Stimulated activated CD8-positive, alpha-beta memory T cell treated with anti-CD3 and anti-CD28 coated beads, Interleukin-7, amount 100 ng/mL, for 1 hour (primary cell): ENCODE data around the gene TFF2.

Source experiments
- DNase-seq, 2 donors: peaks; one replicate each; pipeline ENCODE4 v3.0.0-alpha.2; 2020; ENCODE audit warnings: low read depth in 2 of 2

The TFF2 gene

DNA sequence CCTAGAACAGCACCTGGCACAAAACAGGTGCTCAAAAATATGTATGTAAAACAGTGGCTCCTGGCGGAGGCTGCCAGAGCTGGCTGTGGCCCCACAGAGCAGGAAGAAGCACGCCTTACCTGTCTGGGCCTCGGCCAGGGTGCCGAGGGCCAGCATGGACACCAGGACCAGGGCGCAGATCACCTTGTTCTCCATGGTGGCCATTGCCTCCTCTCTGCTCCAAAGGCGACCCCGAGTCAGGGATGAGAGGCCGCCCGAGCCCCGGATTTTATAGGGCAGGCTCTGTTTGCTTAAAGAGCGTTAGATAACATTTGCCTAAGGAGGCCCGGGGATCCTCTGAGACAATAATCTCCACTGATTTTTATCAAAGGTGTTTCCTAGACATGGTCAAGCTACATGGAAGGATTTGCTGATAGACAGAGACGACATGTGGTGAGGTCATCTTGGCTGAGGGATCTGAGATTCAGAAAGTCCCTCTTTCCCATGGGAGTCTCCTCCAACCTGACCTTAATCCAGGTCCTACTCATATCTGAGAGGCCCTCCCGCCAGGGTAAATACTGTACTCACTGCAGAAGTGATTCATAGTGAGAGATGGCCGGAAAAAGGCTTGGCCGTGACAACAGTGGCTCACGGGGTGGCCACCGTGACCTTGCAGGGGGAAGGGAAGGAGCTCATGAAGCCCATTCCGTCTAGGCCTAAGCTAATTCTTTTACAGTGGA is 15.7 kb upstream of the TFF2 start, which contains the start of gene TFF1:
Gene TFF1, minus strand, starts transcription at position 244 of the 719 bp plus-strand sequence. Its CDS starts 40 bp downstream, at position 204.
- no peak for DNase-seq

DNA sequence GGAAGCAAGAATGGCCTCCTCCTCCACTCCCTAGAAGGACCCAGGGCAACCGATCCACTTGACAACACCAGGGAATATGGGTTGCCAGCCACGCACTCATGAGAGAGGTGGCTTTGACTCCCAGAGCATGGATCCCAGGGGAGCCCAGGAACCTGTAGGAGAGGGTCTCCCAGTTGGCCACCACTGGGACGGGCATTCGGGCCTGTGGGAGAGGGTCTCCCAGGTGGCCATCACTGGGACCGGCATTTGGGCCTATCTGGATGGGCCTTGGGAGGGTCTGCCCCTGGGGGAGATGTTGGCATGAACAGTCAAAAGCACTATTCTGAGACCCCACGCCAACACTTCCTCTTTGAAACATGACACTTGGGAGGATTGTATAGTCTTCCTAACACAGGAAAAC is 15.0 kb upstream of the TFF2 start:
- DNase-seq: no peak

- DNase-seq: no peak
These were observed 13.6 kb upstream of the TFF2 start for GRCh38 chr21:42364304-42364865.

DNA sequence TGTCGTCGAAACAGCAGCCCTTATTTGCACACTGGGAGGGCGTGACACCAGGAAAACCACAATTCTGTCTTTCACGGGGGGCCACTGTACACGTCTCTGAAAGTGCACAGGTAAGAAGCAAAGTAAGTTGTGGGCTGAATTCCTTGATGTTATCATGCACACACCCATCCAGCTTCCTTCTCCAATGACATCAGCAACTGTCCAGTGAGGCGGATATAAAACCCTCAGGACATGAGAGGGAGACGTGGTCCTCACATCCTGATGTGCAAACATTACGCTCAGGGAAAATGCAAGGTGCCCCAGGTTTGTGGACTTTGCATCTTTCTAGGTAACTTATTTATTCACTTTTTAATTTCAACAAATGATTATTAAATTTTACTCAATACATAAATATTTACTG is 12.5 kb upstream of the TFF2 start:
- no peak for DNase-seq

GRCh38 chr21:42362700-42363099 is 11.9 kb upstream of the TFF2 start:
- DNase-seq: no peak

DNA sequence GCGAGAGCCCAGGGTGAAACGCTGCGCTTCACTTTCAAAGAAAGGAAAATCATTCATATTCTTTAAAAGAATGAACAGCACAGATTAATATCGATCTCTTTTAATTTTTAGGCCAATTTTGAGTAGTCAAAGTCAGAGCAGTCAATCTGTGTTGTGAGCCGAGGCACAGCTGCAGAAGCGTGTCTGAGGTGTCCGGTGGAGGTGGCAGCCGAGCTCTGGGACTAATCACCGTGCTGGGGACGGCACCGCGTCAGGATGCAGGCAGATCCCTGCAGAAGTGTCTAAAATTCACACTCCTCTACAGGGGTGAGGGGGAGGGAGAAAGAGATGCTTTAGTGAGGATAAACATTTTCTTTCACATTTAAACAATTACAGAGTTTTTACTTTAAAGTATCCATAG is 11.4 kb upstream of the TFF2 start:
- no peak for DNase-seq

- DNase-seq: no peak
These were observed 10.5 kb upstream of the TFF2 start for GRCh38 chr21:42361286-42361685.

GRCh38 chr21:42360317-42360716 is 9.5 kb upstream of the TFF2 start:
- DNase-seq: no peak

DNA sequence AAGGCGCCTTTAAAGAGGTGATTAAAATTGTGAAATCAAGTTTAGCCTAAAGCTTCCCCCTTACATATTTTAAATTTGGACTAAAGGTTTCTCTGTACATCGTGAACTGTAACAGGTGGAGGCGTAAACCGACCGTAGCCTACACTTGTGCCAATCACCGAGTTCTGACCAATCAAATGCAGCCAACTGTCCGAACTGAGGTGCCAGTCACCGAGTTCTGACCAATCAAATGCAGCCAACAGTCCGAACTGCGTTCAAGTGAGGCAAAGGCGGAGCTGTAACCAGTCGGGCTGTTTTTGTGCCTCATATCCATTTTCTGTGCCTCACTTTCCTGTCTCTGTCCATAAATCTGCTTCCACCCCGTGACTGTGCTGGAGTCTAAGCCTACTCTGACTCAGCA is 8.1 kb upstream of the TFF2 start:
- DNase-seq: no peak

DNA sequence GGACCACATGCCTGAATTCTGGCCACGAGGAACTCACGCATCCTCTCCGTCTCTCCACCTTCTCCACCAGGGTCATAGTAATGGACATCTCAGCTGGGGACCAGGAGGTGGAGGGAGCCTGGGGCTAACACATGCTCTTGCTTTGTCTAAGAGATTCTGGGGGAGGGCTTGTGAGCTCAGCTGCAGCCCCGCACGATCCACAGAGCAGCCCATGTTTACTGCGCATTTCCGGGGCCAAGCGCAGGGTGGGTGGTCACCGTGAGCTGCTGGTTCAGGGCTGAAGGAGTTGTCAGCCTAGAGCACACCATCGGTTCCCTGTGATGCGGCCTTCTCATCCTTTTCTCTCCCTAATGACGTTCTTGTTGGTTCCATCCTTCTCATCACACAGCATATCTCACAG is 7.5 kb upstream of the TFF2 start:
- no peak for DNase-seq

GRCh38 chr21:42357307-42357706 is 6.5 kb upstream of the TFF2 start:
- DNase-seq: no peak

GRCh38 chr21:42356650-42357049 is 5.9 kb upstream of the TFF2 start:
- DNase-seq: no peak

GRCh38 chr21:42356046-42356445 is 5.3 kb upstream of the TFF2 start:
- DNase-seq: no peak

DNA sequence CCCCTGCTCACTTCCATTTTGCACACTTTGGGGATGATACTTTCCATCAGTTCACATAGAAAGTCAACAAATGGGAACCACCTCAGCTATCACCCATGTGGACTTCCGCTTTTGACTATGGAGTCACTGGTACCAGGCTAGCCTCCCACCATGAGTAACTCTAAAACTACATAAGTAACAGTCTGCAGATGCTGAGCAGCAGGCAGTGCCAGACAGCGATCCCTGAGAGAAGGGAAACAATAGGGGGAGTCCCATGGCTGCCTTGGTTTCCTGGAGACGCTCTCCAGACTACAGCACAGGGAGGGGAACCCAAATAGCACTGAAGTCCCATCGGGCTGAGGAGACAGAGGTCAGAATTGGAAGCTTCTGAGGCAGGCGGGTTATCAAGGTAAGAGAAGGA is 2.8 kb upstream of the TFF2 start:
- DNase-seq: no peak

GRCh38 chr21:42352441-42353095 is 1.8 kb upstream of the TFF2 start:
- DNase-seq: no peak

- DNase-seq: no peak
These were observed 1.0 kb upstream of the TFF2 start for GRCh38 chr21:42351626-42352440.

DNA sequence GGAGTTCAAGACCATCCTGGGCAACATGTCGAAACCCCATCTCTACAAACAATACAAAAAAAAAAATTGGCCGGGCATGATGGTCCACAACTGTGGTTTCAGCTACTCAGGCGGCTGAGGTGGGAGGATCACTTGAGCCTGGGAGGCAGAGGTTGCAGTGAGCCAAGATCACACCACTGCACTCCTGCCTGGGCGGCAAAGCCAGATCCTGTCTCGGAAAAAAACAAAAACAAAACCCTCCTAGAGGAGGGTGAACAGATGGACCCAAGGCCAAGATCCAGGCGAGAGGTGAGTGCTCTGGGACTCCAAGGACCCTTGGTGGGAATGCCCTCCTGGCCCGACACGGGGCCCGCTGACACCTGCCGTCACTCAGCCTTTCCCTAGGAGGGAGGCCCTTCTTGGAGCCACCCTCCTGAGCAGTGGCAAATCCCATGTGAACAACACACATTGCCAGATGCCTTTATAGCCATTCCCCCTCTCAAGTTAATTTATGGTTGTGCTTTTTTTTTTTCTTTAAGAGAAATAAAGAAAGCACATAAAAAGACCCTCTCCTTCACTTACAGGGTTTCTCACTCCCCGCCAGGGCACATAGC is 380 bp downstream of the TFF2 start:
- DNase-seq: no peak

DNA sequence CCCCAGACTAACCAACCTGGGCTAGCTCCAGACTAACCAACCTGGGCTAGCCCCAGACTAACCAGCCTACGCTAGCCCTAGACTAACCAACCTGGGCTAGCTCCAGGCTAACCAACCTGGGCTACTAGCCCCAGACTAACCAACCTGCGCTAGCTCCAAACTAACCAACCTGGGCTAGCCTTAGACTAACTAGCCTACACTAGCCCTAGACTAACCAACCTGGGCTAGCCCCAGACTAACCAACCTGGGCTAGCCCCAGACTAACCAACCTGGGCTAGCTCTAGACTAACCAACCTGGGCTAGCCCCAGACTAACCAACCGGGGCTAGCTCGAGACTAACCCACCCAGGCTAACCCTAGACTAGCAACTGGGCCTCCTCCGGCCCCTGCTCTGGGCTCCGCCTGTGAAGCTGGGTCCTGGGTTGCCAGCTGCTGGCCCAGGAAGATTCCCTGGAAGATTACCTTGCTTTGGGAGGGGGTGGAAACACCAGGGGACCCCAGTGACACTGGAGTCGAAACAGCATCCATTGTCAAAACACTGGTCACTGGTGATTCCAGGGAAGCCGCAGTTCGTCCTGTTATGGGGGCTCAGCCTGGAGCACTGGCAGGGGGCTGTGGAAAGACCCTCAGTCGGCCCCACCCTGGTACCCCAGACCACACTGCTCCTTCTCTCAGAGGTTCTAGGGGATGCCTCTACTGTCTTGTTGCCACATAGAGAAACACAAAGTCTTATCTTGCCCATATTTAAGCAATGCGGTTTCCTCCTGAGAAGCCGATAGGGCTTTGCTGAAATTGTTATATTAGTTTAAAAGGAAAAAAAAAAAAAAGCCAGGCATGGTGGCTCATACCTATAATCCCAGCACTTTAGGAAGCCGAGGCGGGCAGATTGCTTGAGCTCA is 1.1 kb downstream of the TFF2 start:
- no peak for DNase-seq

GRCh38 chr21:42348762-42349161 is 2.0 kb downstream of the TFF2 start:
- DNase-seq: no peak

- DNase-seq: no peak
These were observed 3.0 kb downstream of the TFF2 start for GRCh38 chr21:42347601-42348327.
